ENCODE data around the gene CCM2. TPM values are rescaled to one million over a fixed set of nuclear protein-coding genes. Genes with fewer than 3 reads are reported as not detected.

Gene CCM2
- total and polyA plus RNA-seq, 7 donors: 33.3 to 110 (median 49.9) TPM

DNA sequence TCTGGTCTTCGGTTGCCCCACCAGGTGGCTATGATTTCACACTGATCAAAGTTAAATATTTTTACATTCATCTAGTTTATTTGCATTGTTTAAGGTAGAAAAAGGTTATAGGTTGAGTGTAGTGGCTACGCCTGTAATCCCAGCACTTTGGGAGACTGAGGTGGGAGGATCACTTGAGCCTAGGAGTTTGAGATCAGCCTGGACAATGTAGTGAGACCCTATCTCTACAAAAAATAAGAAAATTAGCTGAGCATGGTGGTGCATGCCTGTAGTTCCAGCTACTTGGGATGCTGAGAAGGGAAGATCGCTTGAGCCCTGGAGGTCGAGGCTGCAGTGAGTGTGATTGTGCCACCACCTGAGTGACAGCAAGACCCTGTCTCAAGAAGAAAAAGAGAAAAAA, 3.8 kb downstream of the CCM2 start:
- intact Hi-C loops (cut with DNase I): loop anchor here (5.0 kb wide), 1 partner anchor 109 kb away; the partner anchor contains the start of gene TBRG4 (in 2 of the 2)
- Histone ChIP-seq H3K9me3 (no peaks in the 10 kb centered on the region), H3K4me3 (no peak overlapping the region), H3K4me1 (peaks cover 24% of the 10 kb centered on the region), H3K36me3 (ENCODE audit: insufficient read depth in 1 of 2, low read depth in 1 of 2) (no peaks in the 10 kb centered on the region), H3K27me3 (ENCODE audit: insufficient read depth in 3 of 3, low read length in 2 of 3) (no peaks in the 10 kb centered on the region), H3K27ac (no peak overlapping the region)
- TF ChIP-seq, protein P1, sequence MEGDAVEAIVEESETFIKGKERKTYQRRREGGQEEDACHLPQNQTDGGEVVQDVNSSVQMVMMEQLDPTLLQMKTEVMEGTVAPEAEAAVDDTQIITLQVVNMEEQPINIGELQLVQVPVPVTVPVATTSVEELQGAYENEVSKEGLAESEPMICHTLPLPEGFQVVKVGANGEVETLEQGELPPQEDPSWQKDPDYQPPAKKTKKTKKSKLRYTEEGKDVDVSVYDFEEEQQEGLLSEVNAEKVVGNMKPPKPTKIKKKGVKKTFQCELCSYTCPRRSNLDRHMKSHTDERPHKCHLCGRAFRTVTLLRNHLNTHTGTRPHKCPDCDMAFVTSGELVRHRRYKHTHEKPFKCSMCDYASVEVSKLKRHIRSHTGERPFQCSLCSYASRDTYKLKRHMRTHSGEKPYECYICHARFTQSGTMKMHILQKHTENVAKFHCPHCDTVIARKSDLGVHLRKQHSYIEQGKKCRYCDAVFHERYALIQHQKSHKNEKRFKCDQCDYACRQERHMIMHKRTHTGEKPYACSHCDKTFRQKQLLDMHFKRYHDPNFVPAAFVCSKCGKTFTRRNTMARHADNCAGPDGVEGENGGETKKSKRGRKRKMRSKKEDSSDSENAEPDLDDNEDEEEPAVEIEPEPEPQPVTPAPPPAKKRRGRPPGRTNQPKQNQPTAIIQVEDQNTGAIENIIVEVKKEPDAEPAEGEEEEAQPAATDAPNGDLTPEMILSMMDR (IDR thresholded peaks at IDR 0.05): no peak
- WGBS, 3 donors: 93 to 97% (median 95%) methylated on average over 4 of the region's 4 CpGs
- no peak for DNase-seq
- ATAC-seq: no peak

DNA sequence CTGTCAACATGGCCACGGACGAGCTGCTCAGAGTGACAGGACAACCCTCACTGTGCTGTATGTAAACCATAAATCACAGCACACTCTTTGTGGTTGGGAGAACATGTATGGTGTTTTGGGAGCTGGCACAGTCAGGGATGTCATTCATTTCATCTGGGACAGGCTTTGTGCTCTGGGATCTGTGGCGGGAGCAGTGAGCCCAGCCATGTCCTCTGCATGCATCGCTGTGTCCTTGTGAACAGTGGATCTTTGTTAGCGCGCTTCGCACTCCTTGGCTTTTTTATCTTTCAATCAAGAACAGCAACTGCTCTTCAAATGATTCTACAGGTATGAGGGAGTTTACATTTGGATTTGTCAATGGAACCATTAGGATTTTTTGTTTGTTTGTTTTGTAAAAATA, 7.1 kb downstream of the CCM2 start:
- intact Hi-C loops (cut with DNase I): loop anchor here in 1 of 2 donors (5.0 kb wide), 1 partner anchor 85 kb away; no protein-coding TSS in a partner anchor
- WGBS, 3 donors: 87 to 89% (median 89%) methylated on average over 7 of the region's 7 CpGs
- TF ChIP-seq, protein P1 (IDR thresholded peaks at IDR 0.05): no peak
- H3K4me3 ChIP-seq: no peak overlapping the region
- peaks cover 17% of the 10 kb centered on the region for H3K4me1 ChIP-seq
- DNase-seq (no peak), ATAC-seq (no peak)
- H3K27ac ChIP-seq: no peak overlapping the region
- peaks cover 0 to 4% of the 10 kb centered on the region in 2 donors for H3K36me3 ChIP-seq (ENCODE audit: insufficient read depth in 1 of 2, low read depth in 1 of 2)
- H3K9me3 ChIP-seq: no peaks in the 10 kb centered on the region
- no peaks in the 10 kb centered on the region for H3K27me3 ChIP-seq (ENCODE audit: insufficient read depth in 3 of 3, low read length in 2 of 3)

DNA sequence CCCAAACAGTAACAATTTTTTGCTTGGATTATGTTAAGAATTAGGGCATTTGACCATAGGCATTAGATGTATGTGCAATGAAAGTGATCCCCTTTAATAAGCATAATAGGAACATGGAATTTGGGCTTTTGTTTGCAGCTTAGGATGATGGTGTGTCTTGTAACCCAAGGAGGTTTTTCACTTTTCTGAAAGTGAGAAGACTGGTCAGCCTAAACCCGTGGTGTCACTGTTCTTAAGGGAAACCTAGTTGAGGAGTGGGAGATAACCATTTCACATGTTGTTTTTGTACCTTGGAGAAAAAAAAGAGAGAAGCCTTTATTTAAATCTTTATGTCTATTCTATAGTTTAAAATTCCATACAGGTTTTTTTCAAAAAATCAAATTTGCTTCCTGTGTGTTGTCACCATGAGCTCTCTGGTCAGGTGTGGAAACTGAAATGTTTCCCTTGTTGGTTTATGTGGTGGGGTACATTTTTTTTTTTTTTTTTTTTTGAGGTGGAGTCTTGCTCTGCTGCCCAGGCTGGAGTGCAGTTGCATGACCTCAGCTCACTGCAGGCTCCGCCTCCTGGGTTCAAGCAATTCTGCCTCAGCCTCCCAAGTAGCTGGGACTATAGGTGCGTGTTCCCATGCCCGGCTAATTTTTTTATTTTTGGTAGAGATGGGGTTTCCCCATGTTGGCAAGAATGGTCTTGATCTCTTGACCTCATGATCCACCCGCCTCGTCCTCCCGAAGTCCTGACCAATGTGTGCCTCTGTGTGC, 7.7 kb downstream of the CCM2 start:
- Histone ChIP-seq H3K9me3 (no peaks in the 10 kb centered on the region), H3K4me1 (peaks cover 16% of the 10 kb centered on the region), H3K27me3 (ENCODE audit: insufficient read depth in 3 of 3, low read length in 2 of 3) (no peaks in the 10 kb centered on the region), H3K4me3 (no peak overlapping the region), H3K36me3 (ENCODE audit: insufficient read depth in 1 of 2, low read depth in 1 of 2) (peaks cover 0 to 4% of the 10 kb centered on the region in 2 donors), H3K27ac (no peak overlapping the region)
- WGBS, 3 donors: 92 to 96% (median 93%) methylated on average over 7 of the region's 7 CpGs
- no peak for ATAC-seq
- TF ChIP-seq, protein P1 (IDR thresholded peaks at IDR 0.05): no peak
- DNase-seq: no peak
- intact Hi-C loops (cut with DNase I): loop anchor here in 1 of 2 donors (5.0 kb wide), 1 partner anchor 85 kb away; no protein-coding TSS in a partner anchor

DNA sequence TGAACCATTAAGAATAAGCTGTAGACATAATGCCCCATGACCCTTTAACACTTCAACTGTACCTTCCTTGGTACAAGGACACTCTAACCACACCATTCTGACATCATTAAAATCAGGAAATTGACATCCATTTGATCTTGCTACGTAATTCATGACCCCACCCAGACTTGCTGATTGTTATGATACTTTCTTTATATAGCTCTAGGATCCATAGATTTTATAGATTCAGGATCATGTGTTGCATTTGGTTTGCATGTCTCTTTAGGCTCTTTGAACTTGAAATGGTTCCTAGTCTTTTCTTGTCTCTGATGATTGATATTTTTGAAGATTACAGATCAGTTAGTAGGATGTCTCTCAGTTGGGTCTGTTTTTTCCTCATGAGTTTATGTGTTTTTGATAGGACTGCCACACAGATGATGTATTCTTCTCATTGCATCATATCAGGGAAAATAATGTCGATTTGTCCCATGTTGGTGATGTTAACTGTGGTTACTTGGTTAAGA, 13.5 kb downstream of the CCM2 start:
- no peak for ATAC-seq
- Histone ChIP-seq H3K9me3 (no peaks in the 10 kb centered on the region), H3K36me3 (ENCODE audit: insufficient read depth in 1 of 2, low read depth in 1 of 2) (peaks cover 0 to 4% of the 10 kb centered on the region in 2 donors), H3K4me1 (peaks cover 5% of the 10 kb centered on the region), H3K27me3 (ENCODE audit: insufficient read depth in 3 of 3, low read length in 2 of 3) (no peaks in the 10 kb centered on the region), H3K4me3 (no peak overlapping the region), H3K27ac (no peak overlapping the region)
- no peak for DNase-seq
- TF ChIP-seq, protein P1 (IDR thresholded peaks at IDR 0.05): no peak
- intact Hi-C loops (cut with DNase I): no loop called here
- WGBS, 3 donors: 85 to 90% (median 88%) methylated on average over 2 of the region's 2 CpGs
